SK-N-MC (cell line): Measurements from ENCODE around the gene KRTAP1-4.
"Not testable (repeated sequence)": the region's sequence is repeated elsewhere in the genome, so short reads cannot be mapped to it uniquely, and the experiment has no call there.

Source experiments
- DNase-seq: peaks from one replicate; pipeline ENCODE4 v3.0.0-alpha.2; 2011; ENCODE audit warnings: low read depth, low spot score
- H3K27ac ChIP-seq: fragments of 200-600 bp; sonication (generic); 2 replicates; pipeline ENCODE4 v1.5.1; 2016; ENCODE audit warnings: mixed run types
- H3K36me3 ChIP-seq: fragments of 200-600 bp; sonication (generic); 2 replicates; pipeline ENCODE4 v1.6.1; 2017; ENCODE audit warnings: antibody characterized with exemption, low read length, mixed read lengths; ENCODE audit not compliant: insufficient read depth
- H3K4me3 ChIP-seq: fragments of 200-600 bp; sonication (generic); 2 replicates; pipeline ENCODE4 v1.5.1; 2016
- H3K9ac ChIP-seq: fragments of 200-600 bp; sonication (generic); 2 replicates; pipeline ENCODE4 v1.8.0; 2017; ENCODE audit warnings: mixed run types, mixed read lengths; ENCODE audit not compliant: insufficient read length
- H3K9me3 ChIP-seq: fragments of 200-600 bp; sonication (generic); 2 replicates; pipeline ENCODE4 v1.6.1; 2017; ENCODE audit warnings: low read depth, mild to moderate bottlenecking, antibody characterized with exemption, low read length, moderate library complexity, mixed read lengths
- EZH2 ChIP-seq: fragments of 200-600 bp; sonication (generic); IDR thresholded peaks from one replicate; pipeline ENCODE4 v1.6.1; 2017; ENCODE audit warnings: antibody characterized with exemption
- FOXP2 ChIP-seq: optimal IDR thresholded peaks from 2 replicates; pipeline ENCODE3; 2011; ENCODE audit warnings: mild to moderate bottlenecking, moderate library complexity; ENCODE audit not compliant: insufficient read depth; ENCODE audit errors: extremely low read length, control extremely low read depth
- POLR2AphosphoS5 ChIP-seq: IDR thresholded peaks from 2 replicates; pipeline ENCODE4 v1.6.1; 2012; ENCODE audit warnings: mild to moderate bottlenecking, low read depth, low read length, borderline replicate concordance

KRTAP1-4 gene

DNA sequence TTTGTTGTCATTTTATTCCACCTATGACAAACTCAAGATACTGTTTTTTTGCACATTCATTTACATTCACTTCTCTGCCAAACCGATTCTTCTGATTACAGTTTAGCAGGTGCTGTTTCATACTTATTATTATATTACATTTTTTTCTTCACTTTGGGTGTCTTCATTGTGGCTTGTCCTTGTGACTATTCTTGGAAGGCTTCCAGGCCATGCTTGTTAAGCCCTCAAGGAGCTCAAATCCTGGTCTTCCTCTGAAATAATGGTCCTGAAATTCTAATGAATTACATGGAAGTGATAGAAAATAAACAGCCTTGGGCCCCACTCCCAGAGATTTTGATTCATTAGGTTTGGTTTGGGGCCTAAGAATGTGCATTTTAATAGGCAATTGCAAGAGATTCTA, 34.3 kb upstream of the KRTAP1-4 start:
- Histone ChIP-seq H3K36me3 (no peaks in the 10 kb centered on the region), H3K9me3 (no peaks in the 10 kb centered on the region), H3K9ac (no peak overlapping the region), H3K27ac (no peak overlapping the region), H3K4me3 (no peak overlapping the region)
- TF ChIP-seq POLR2AphosphoS5 (no peak), EZH2 (no peak), FOXP2 (no peak)
- DNase-seq, result no peak

GRCh38 chr17:41063449-41063848, 33.5 kb upstream of the KRTAP1-4 start:
- H3K27ac ChIP-seq, result no peak overlapping the region
- no peaks in the 10 kb centered on the region for H3K9me3 ChIP-seq
- no peak overlapping the region for H3K4me3 ChIP-seq
- H3K36me3 ChIP-seq, result no peaks in the 10 kb centered on the region
- H3K9ac ChIP-seq, result no peak overlapping the region
- TF ChIP-seq POLR2AphosphoS5 (no peak), FOXP2 (no peak)
- DNase-seq, result no peak

DNA sequence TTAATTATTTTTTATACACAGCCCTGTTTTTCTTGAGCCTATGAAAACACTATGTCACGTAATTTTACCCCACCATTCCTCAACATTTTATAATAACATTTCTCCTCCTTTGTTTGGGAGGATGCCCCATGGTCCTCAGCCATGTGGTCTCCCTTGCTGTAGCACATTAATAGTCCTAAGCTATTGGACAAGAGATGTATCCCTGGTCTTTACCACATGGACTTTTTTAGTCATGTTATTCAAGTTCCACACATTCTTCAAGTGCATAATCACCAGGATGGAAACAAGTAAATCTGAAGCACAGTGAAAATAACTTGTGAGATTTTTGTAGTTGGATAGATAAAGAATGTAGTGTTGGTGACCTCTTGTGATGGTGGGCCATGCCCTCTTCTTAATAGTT, 32.0 kb upstream of the KRTAP1-4 start:
- H3K36me3 ChIP-seq, result no peaks in the 10 kb centered on the region
- H3K4me3 ChIP-seq, result no peak overlapping the region
- peak overlapping the region; percentile 56; the same call in 1 of the 2 replicates for H3K27ac ChIP-seq
- no peak overlapping the region for H3K9ac ChIP-seq
- TF ChIP-seq FOXP2 (no peak), POLR2AphosphoS5 (no peak), EZH2 (no peak)
- DNase-seq, result no peak
- H3K9me3 ChIP-seq, result no peaks in the 10 kb centered on the region

- Histone ChIP-seq H3K9me3 (no peaks in the 10 kb centered on the region), H3K36me3 (no peaks in the 10 kb centered on the region), H3K4me3 (no peak within 1 kb of the TSS), H3K27ac (no peak within 1 kb of the TSS), H3K9ac (peak within 1 kb of the TSS; percentile 25)
- no peak for DNase-seq
- TF ChIP-seq FOXP2, result no peak
- TF ChIP-seq POLR2AphosphoS5, result no peak
- no peak for TF ChIP-seq EZH2
Measured at GRCh38 chr17:41060052-41060604, 30.1 kb upstream of the KRTAP1-4 start, which contains the start of gene KRTAP2-3. Gene KRTAP2-3, minus strand, starts transcription at chr17:41060114. Its CDS starts 64 bp downstream, at chr17:41060050.

- not testable (repeated sequence) for H3K36me3 ChIP-seq, H3K4me3 ChIP-seq, DNase-seq, H3K9me3 ChIP-seq, H3K27ac ChIP-seq
- H3K9ac ChIP-seq, result peak overlapping the region; percentile 25
Measured at GRCh38 chr17:41059276-41060051, 29.5 kb upstream of the KRTAP1-4 start.

DNA sequence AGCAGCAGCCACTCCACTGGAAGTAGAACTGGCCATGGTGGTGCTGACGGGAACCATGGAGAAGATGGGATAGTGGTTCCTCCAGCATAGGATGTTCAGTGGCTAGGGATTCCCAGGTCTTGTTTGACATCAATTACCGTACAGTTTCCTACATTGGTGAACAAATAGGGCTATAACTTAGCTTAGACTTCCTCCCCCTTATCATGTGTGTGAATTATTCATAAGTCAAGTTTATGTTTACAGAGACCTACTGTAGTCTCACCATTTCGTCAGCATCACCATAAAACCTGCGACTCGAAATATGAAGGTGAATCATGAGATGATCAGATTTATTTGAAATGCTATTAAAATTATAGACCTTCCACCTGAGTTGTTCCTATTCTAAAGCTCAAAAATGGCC, 28.7 kb upstream of the KRTAP1-4 start:
- no peaks in the 10 kb centered on the region for H3K9me3 ChIP-seq
- DNase-seq, result no peak
- H3K27ac ChIP-seq, result no peak overlapping the region
- no peak overlapping the region for H3K4me3 ChIP-seq
- TF ChIP-seq EZH2 (no peak), POLR2AphosphoS5 (no peak), FOXP2 (no peak)
- no peaks in the 10 kb centered on the region for H3K36me3 ChIP-seq
- no peak overlapping the region for H3K9ac ChIP-seq

GRCh38 chr17:41057547-41057946, 27.6 kb upstream of the KRTAP1-4 start:
- Histone ChIP-seq H3K27ac (no peak overlapping the region), H3K4me3 (no peak overlapping the region), H3K36me3 (no peaks in the 10 kb centered on the region), H3K9ac (no peak overlapping the region), H3K9me3 (peaks cover 3% of the 10 kb centered on the region; the same call in 1 of the 2 replicates)
- no peak for DNase-seq
- no peak for TF ChIP-seq FOXP2
- TF ChIP-seq EZH2, result no peak
- TF ChIP-seq POLR2AphosphoS5, result no peak

GRCh38 chr17:41055130-41055529, 25.1 kb upstream of the KRTAP1-4 start, which contains the start of gene KRTAP2-2:
Gene KRTAP2-2, minus strand, starts transcription at chr17:41055230. Its CDS starts 19 bp downstream, at chr17:41055211.
- not testable (repeated sequence) for H3K4me3 ChIP-seq, H3K9me3 ChIP-seq, DNase-seq, H3K36me3 ChIP-seq, H3K27ac ChIP-seq, H3K9ac ChIP-seq

DNA sequence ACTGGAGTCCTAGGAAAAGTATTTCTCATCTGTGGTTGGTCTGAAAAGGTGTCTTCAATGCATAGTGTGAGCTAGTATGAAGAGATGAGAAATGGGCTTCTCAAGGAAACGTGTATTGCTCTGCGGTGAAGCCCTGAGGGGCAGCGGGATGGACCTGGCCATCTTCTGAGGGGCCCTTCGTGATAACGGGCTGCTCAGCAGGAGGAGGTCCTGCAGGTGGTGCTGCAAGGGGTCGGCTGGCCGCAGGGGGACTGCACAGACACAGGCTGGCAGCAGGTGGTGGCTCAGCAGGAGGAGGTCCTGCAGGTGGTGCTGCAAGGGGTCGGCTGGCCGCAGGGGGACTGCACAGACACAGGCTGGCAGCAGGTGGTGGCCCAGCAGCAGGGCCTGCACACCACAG, 24.6 kb upstream of the KRTAP1-4 start:
- not testable (repeated sequence) for DNase-seq, H3K9ac ChIP-seq, H3K4me3 ChIP-seq, H3K9me3 ChIP-seq, H3K36me3 ChIP-seq, H3K27ac ChIP-seq
